A549 (cell line): ENCODE results near the gene PDLIM7. TPM values are rescaled to one million over a fixed set of nuclear protein-coding genes. Genes with fewer than 3 reads are reported as not detected.

ENCODE experiments used
- ATAC-seq, 2 experiments: fragments of 200-7000 bp in 1 of 2; fragments of >200 bp in 1 of 2; cut with Nextera tagmentation in 1 of 2; cut with Tn5 transposase in 1 of 2; 3 replicates each; pipeline versions ENCODE4 v1.8.0 to v1.9.1; 2018 to 2020; ENCODE audit warnings: mild to moderate bottlenecking in 1 of 2, moderate library complexity in 1 of 2
- CTCF ChIA-PET: fragments of 300-600 bp; sonication (Branson Sonifier 250); formaldehyde crosslinking; extraction: SDS; loops from one replicate; lab custom pipeline; 2021; ENCODE audit warnings: antibody characterized with exemption, inconsistent platforms; lab: Yijun Ruan, JAX
- POLR2A ChIA-PET: fragments of 350-600 bp; formaldehyde crosslinking; extraction: SDS; loops from one replicate; lab custom pipeline; 2021; ENCODE audit warnings: antibody characterized with exemption, inconsistent platforms; lab: Yijun Ruan, JAX
- DNase-seq, 2 experiments: peaks; one replicate each; pipeline versions ENCODE4 v3.0.0 to v3.0.0-alpha.2; 2011 to 2016; ENCODE audit warnings: low read depth in 1 of 2, low spot score in 1 of 2
- FAIRE-seq: peaks from 2 replicates; lab custom pipeline; 2011; peaks lifted over from hg19 to GRCh38; lab: Jason Lieb, UNC
- H3K27ac ChIP-seq, 2 experiments: fragments of >200 bp; sonication (Bioruptor Twin); formaldehyde crosslinking; 3 replicates each; pipeline ENCODE4 v1.5.1; 2016 to 2017
- H3K4me1 ChIP-seq: fragments of >200 bp; sonication (Bioruptor Twin); formaldehyde crosslinking; 3 replicates; pipeline ENCODE4 v1.6.1; 2016
- H3K4me2 ChIP-seq: fragments of >200 bp; sonication (Bioruptor Twin); formaldehyde crosslinking; 3 replicates; pipeline ENCODE4 v1.6.1; 2016
- H3K4me3 ChIP-seq: fragments of >200 bp; sonication (Bioruptor Twin); formaldehyde crosslinking; 3 replicates; pipeline ENCODE4 v1.5.1; 2016
- H3K9me3 ChIP-seq: fragments of >200 bp; sonication (Bioruptor Twin); formaldehyde crosslinking; 3 replicates; pipeline ENCODE4 v1.6.1; 2016
- BHLHE40 ChIP-seq: IDR thresholded peaks from 2 replicates; pipeline ENCODE4 v1.6.1; 2012; ENCODE audit warnings: low read depth, low read length, inconsistent platforms
- CEBPB ChIP-seq, 2 experiments: fragments of >200 bp in 1 of 2; sonication (Bioruptor Twin) in 1 of 2; formaldehyde crosslinking in 1 of 2; IDR thresholded peaks; 2 replicates each; pipeline ENCODE4 v1.6.1; 2012 to 2016
- CTCF ChIP-seq: fragments of >200 bp; sonication (Bioruptor Twin); formaldehyde crosslinking; IDR thresholded peaks from 3 replicates; pipeline ENCODE4 v1.5.1; 2016
- FOSB ChIP-seq: fragments of 250-450 bp; sonication (Bioruptor Pico); IDR thresholded peaks from 2 replicates; pipeline ENCODE4 v1.5.0; 2020; ENCODE audit warnings: mild to moderate bottlenecking, moderate library complexity
- FOXS1 ChIP-seq: fragments of 250-450 bp; sonication (Bioruptor Pico); IDR thresholded peaks from 2 replicates; pipeline ENCODE4 v1.5.0; 2020; ENCODE audit warnings: mild to moderate bottlenecking, moderate library complexity
- GATA3 ChIP-seq: IDR thresholded peaks from 2 replicates; pipeline ENCODE4 v1.6.1; 2012; ENCODE audit warnings: borderline replicate concordance
- JUNB ChIP-seq: fragments of >200 bp; sonication (Bioruptor Twin); formaldehyde crosslinking; IDR thresholded peaks from 2 replicates; pipeline ENCODE4 v1.6.1; 2016
- MAX ChIP-seq: IDR thresholded peaks from 2 replicates; pipeline ENCODE4 v1.6.1; 2012
- MAZ ChIP-seq: fragments of 150-350 bp; IDR thresholded peaks from 2 replicates; pipeline ENCODE4 v1.6.1; 2014; ENCODE audit warnings: antibody characterized with exemption, low read depth, low read length, borderline replicate concordance
- NFE2L2 ChIP-seq: fragments of 150-350 bp; conservative IDR thresholded peaks from 2 replicates; pipeline ENCODE4 v1.6.1; 2014; ENCODE audit warnings: low read length
- NPAS2 ChIP-seq: fragments of 250-450 bp; sonication (Bioruptor Pico); IDR thresholded peaks from 2 replicates; pipeline ENCODE4 v1.8.0; 2022; ENCODE audit warnings: mild to moderate bottlenecking, moderate library complexity, borderline replicate concordance
- RAD21 ChIP-seq, 2 experiments: fragments of >200 bp in 1 of 2; sonication (Bioruptor Twin) in 1 of 2; formaldehyde crosslinking in 1 of 2; IDR thresholded peaks in 1 of 2; conservative IDR thresholded peaks in 1 of 2; 2 replicates in 1 of 2; 3 replicates in 1 of 2; pipeline ENCODE4 v1.6.1; 2012 to 2018; ENCODE audit warnings: inconsistent platforms in 1 of 2
- RFX5 ChIP-seq: fragments of 450-650 bp; IDR thresholded peaks from 2 replicates; pipeline ENCODE4 v1.7.1; 2014; ENCODE audit warnings: antibody characterized with exemption, mild to moderate bottlenecking, moderate library complexity
- RNF2 ChIP-seq: fragments of 200-600 bp; sonication (generic); IDR thresholded peaks from 2 replicates; pipeline ENCODE4 v1.6.1; 2016; ENCODE audit warnings: low read depth, mild to moderate bottlenecking, antibody characterized with exemption, moderate library complexity, borderline replicate concordance
- SREBF2 ChIP-seq: fragments of 450-650 bp; IDR thresholded peaks from 2 replicates; pipeline ENCODE4 v1.6.1; 2014; ENCODE audit warnings: mild to moderate bottlenecking, moderate library complexity
- ZFP36 ChIP-seq: fragments of 450-650 bp; IDR thresholded peaks from 2 replicates; pipeline ENCODE4 v1.6.1; 2014; ENCODE audit warnings: borderline replicate concordance; ENCODE audit not compliant: partially characterized antibody
- ZSCAN20 ChIP-seq: fragments of 250-450 bp; sonication (Bioruptor Pico); IDR thresholded peaks from 2 replicates; pipeline ENCODE4 v1.8.0; 2022; ENCODE audit warnings: mild to moderate bottlenecking, moderate library complexity
- WGBS: methylation state at CpG from one replicate; pipeline ENCODE4 v1.1.6; 2017; ENCODE audit errors: missing lambda C conversion rate; 5-methylcytosine and 5-hydroxymethylcytosine counted together
- polyA plus RNA-seq, 4 experiments: library from polyadenylated mRNA; depleted of rRNA in 3 of 4; stranded (reverse); fragments of >200 nt; fragmentation: RNase III in 1 of 4; extraction: RNeasy Plus Mini Kit Qiagen cat#74134 plus additional on column Dnase treatment in 1 of 4; gene quantifications; 2 replicates in 3 of 4; 3 replicates in 1 of 4; pipeline ENCODE4 v1.2.3, GENCODE V29; 2011 to 2017

Gene PDLIM7
- polyA plus RNA-seq, 2 of the 4 experiments (the other 2 are of a cell fraction) = 30.7 to 124 TPM

- no peak for FAIRE-seq
- H3K4me2 ChIP-seq = no peak overlapping the region
- POLR2A ChIA-PET = no interaction called here
- WGBS = no CpG with 5 or more reads among the region's 12 CpGs
- no peak overlapping the region for H3K4me3 ChIP-seq
- no peak overlapping the region for H3K27ac ChIP-seq
- no peak for ATAC-seq
- no peak for DNase-seq
- TF ChIP-seq ZFP36 (no peak), FOXS1 (CRISPR knock-in tag) (no peak), ZSCAN20 (CRISPR knock-in tag) (no peak), NPAS2 (CRISPR knock-in tag) (no peak), JUNB (no peak), GATA3 (no peak), NFE2L2 (no peak), RFX5 (no peak), CEBPB (IDR thresholded peaks at IDR 0.05) (no peak)
- TF ChIP-seq, all 56 proteins: peak for 0
- Histone ChIP-seq H3K4me1 (peaks cover under 1% of the 10 kb centered on the region; the same call in 1 of the 3 replicates), H3K9me3 (no peaks in the 10 kb centered on the region)
- CTCF ChIA-PET = interaction anchor here (1.8 to 2.2 kb wide), 3 partner anchors 10 to 23 kb away, joined by 9 to 10 read pairs (median 10); no protein-coding TSS in a partner anchor
Measured at GRCh38 chr5:177524539-177524900, 27.1 kb upstream of the PDLIM7 start.

- POLR2A ChIA-PET = no interaction called here
Measured at GRCh38 chr5:177523711-177524538, 26.5 kb upstream of the PDLIM7 start.

GRCh38 chr5:177520916-177521513 is 23.6 kb upstream of the PDLIM7 start:
- no peak for DNase-seq
- no peak overlapping the region for H3K4me3 ChIP-seq
- ATAC-seq = no peak
- TF ChIP-seq JUNB = no peak
- TF ChIP-seq CTCF = 0 out of 3 replicates have a peak, but pooled peaks have one; percentile 8
- TF ChIP-seq RAD21 (conservative IDR thresholded peaks at IDR 0.05 in 1 of 2, IDR thresholded peaks at IDR 0.05 in 1 of 2) = 0 out of 5 replicates have a peak, but pooled peaks of 1 of the 2 experiments have one; percentile 5
- TF ChIP-seq SREBF2 = no peak
- no peak for TF ChIP-seq MAZ
- no peak for TF ChIP-seq RNF2
- no peak overlapping the region for H3K27ac ChIP-seq
- peaks cover 9% of the 10 kb centered on the region; the same call in 2 of the 3 replicates for H3K4me1 ChIP-seq
- 44% methylated on average over 2 of the region's 2 CpGs for WGBS
- FAIRE-seq = no peak
- no peaks in the 10 kb centered on the region for H3K9me3 ChIP-seq
- ChIA-PET CTCF (interaction anchor here (0.9 to 2.7 kb wide), 3 partner anchors 17 to 29 kb away, joined by 3 to 9 read pairs (median 4); no protein-coding TSS in a partner anchor), POLR2A (no interaction called here)
- H3K4me2 ChIP-seq = no peak overlapping the region

More at GRCh38 chr5:177523711-177524538, 26.5 kb upstream of the PDLIM7 start:
- DNase-seq (no peak), FAIRE-seq (no peak), ATAC-seq (no peak)
- H3K4me3 ChIP-seq = no peak overlapping the region
- H3K4me2 ChIP-seq = no peak overlapping the region
- TF ChIP-seq ZSCAN20 (CRISPR knock-in tag) (no peak), FOXS1 (CRISPR knock-in tag) (no peak), BHLHE40 (no peak), FOSB (CRISPR knock-in tag) (no peak), MAX (no peak)
- H3K9me3 ChIP-seq = no peaks in the 10 kb centered on the region
- 90% methylated on average over 12 of the region's 19 CpGs for WGBS
- H3K27ac ChIP-seq = no peak overlapping the region
- CTCF ChIA-PET = interaction anchor here (1.0 to 2.1 kb wide), 3 partner anchors 15 to 22 kb away, joined by 4 to 10 read pairs (median 9); no protein-coding TSS in a partner anchor
- H3K4me1 ChIP-seq = peaks cover 6% of the 10 kb centered on the region; the same call in 1 of the 3 replicates
